Activated T-helper 2 cell treated with anti-CD3 and anti-CD28 coated beads, Interferon-gamma antibody, Interleukin-2, Interleukin-4, amounts not matched to agents 10 μg/mL and 5 μg/mL and 100 μg/mL, durations not matched to agents 14 hours and 24 hours and 36 hours (primary cell): ENCODE results near the gene MRAS. TPM values are rescaled to one million over a fixed set of nuclear protein-coding genes. Genes with fewer than 3 reads are reported as not detected.

Source experiments
- DNase-seq: peaks from one replicate; pipeline ENCODE4 v3.0.0; 2021; ENCODE audit warnings: low spot score
- H3K27ac Mint-ChIP-seq: one replicate; pipeline ENCODE4 v1.8.0; 2021; ENCODE audit warnings: mixed read lengths
- H3K27me3 Mint-ChIP-seq: one replicate; pipeline ENCODE4 v1.8.0; 2021; ENCODE audit warnings: low read depth, mixed read lengths
- H3K36me3 Mint-ChIP-seq: one replicate; pipeline ENCODE4 v1.8.0; 2021; ENCODE audit warnings: low read depth, mixed read lengths
- H3K4me1 Mint-ChIP-seq: one replicate; pipeline ENCODE4 v1.8.0; 2021; ENCODE audit warnings: low read depth, mixed read lengths
- H3K4me3 Mint-ChIP-seq: one replicate; pipeline ENCODE4 v1.8.0; 2021; ENCODE audit warnings: low read depth, mild to moderate bottlenecking, moderate library complexity, mixed read lengths
- H3K9me3 Mint-ChIP-seq: one replicate; pipeline ENCODE4 v1.8.0; 2021; ENCODE audit warnings: mixed read lengths
- intact Hi-C: fragments of 100-400 bp; cut with micrococcal nuclease; formaldehyde crosslinking; loops from one replicate; pipeline ENCODE4 v1.15.1; 2023
- total RNA-seq: library from RNA; stranded (reverse); gene quantifications from 2 replicates; pipeline ENCODE4 v1.2.3, GENCODE V29; 2022

The MRAS gene
- total RNA-seq, 1 donor from 2014 or later: not detected

GRCh38 chr3:138389841-138390581 lies 41.6 kb downstream of the MRAS start:
- Mint-ChIP-seq H3K36me3 (no peaks in the 10 kb centered on the region), H3K4me1 (no peaks in the 10 kb centered on the region), H3K4me3 (no peak overlapping the region), H3K9me3 (no peaks in the 10 kb centered on the region), H3K27ac (no peak overlapping the region), H3K27me3 (peaks cover 2% of the 10 kb centered on the region)
- intact Hi-C loops: no loop called here
- DNase-seq: no peak

GRCh38 chr3:138390582-138390932 lies 42.2 kb downstream of the MRAS start:
- Mint-ChIP-seq H3K27me3 (peaks cover 2% of the 10 kb centered on the region), H3K4me3 (no peak overlapping the region), H3K36me3 (no peaks in the 10 kb centered on the region), H3K4me1 (no peaks in the 10 kb centered on the region), H3K9me3 (no peaks in the 10 kb centered on the region), H3K27ac (no peak overlapping the region)
- no peak for DNase-seq
- intact Hi-C loops: no loop called here

- H3K4me3 Mint-ChIP-seq: no peak overlapping the region
- no peak for DNase-seq
- H3K27me3 Mint-ChIP-seq: peaks cover 2% of the 10 kb centered on the region
- intact Hi-C loops: no loop called here
- no peak overlapping the region for H3K27ac Mint-ChIP-seq
- no peaks in the 10 kb centered on the region for H3K4me1 Mint-ChIP-seq
- H3K9me3 Mint-ChIP-seq: no peaks in the 10 kb centered on the region
- no peaks in the 10 kb centered on the region for H3K36me3 Mint-ChIP-seq
These were observed 45.8 kb downstream of the MRAS start for GRCh38 chr3:138394156-138394555.

GRCh38 chr3:138394686-138395085 lies 46.3 kb downstream of the MRAS start:
- H3K27ac Mint-ChIP-seq: no peak overlapping the region
- H3K36me3 Mint-ChIP-seq: no peaks in the 10 kb centered on the region
- no peaks in the 10 kb centered on the region for H3K9me3 Mint-ChIP-seq
- H3K4me3 Mint-ChIP-seq: no peak overlapping the region
- peaks cover 2% of the 10 kb centered on the region for H3K27me3 Mint-ChIP-seq
- no peak for DNase-seq
- intact Hi-C loops: no loop called here
- H3K4me1 Mint-ChIP-seq: no peaks in the 10 kb centered on the region

- Mint-ChIP-seq H3K27ac (no peak overlapping the region), H3K36me3 (no peaks in the 10 kb centered on the region), H3K9me3 (no peaks in the 10 kb centered on the region), H3K4me3 (no peak overlapping the region), H3K4me1 (no peaks in the 10 kb centered on the region), H3K27me3 (peaks cover under 1% of the 10 kb centered on the region)
- DNase-seq: no peak
- intact Hi-C loops: no loop called here
These were observed 47.7 kb downstream of the MRAS start for GRCh38 chr3:138395865-138396751.

GRCh38 chr3:138396752-138397410 lies 48.5 kb downstream of the MRAS start:
- intact Hi-C loops: no loop called here
- no peak overlapping the region for H3K4me3 Mint-ChIP-seq
- H3K4me1 Mint-ChIP-seq: no peaks in the 10 kb centered on the region
- H3K27ac Mint-ChIP-seq: no peak overlapping the region
- H3K27me3 Mint-ChIP-seq: no peaks in the 10 kb centered on the region
- H3K9me3 Mint-ChIP-seq: no peaks in the 10 kb centered on the region
- DNase-seq: no peak
- no peaks in the 10 kb centered on the region for H3K36me3 Mint-ChIP-seq

- no peaks in the 10 kb centered on the region for H3K27me3 Mint-ChIP-seq
- no peaks in the 10 kb centered on the region for H3K36me3 Mint-ChIP-seq
- H3K27ac Mint-ChIP-seq: no peak overlapping the region
- no peak for DNase-seq
- no peaks in the 10 kb centered on the region for H3K4me1 Mint-ChIP-seq
- no peaks in the 10 kb centered on the region for H3K9me3 Mint-ChIP-seq
- intact Hi-C loops: no loop called here
- no peak overlapping the region for H3K4me3 Mint-ChIP-seq
These were observed 49.6 kb downstream of the MRAS start for GRCh38 chr3:138397983-138398382.

GRCh38 chr3:138398791-138399575 lies 50.6 kb downstream of the MRAS start:
- Mint-ChIP-seq H3K36me3 (no peaks in the 10 kb centered on the region), H3K27ac (no peak overlapping the region), H3K9me3 (no peaks in the 10 kb centered on the region), H3K4me3 (no peak overlapping the region), H3K27me3 (no peaks in the 10 kb centered on the region), H3K4me1 (no peaks in the 10 kb centered on the region)
- intact Hi-C loops: no loop called here
- no peak for DNase-seq

GRCh38 chr3:138399766-138400165 lies 51.4 kb downstream of the MRAS start:
- no peaks in the 10 kb centered on the region for H3K27me3 Mint-ChIP-seq
- intact Hi-C loops: no loop called here
- no peak overlapping the region for H3K27ac Mint-ChIP-seq
- H3K36me3 Mint-ChIP-seq: no peaks in the 10 kb centered on the region
- H3K4me1 Mint-ChIP-seq: no peaks in the 10 kb centered on the region
- no peak for DNase-seq
- no peak overlapping the region for H3K4me3 Mint-ChIP-seq
- no peaks in the 10 kb centered on the region for H3K9me3 Mint-ChIP-seq

- H3K4me3 Mint-ChIP-seq: no peak overlapping the region
These were observed 52.3 kb downstream of the MRAS start for GRCh38 chr3:138400651-138401070.

GRCh38 chr3:138401834-138402233 lies 53.5 kb downstream of the MRAS start:
- intact Hi-C loops: no loop called here
- H3K9me3 Mint-ChIP-seq: no peaks in the 10 kb centered on the region
- no peaks in the 10 kb centered on the region for H3K36me3 Mint-ChIP-seq
- no peak overlapping the region for H3K27ac Mint-ChIP-seq
- H3K27me3 Mint-ChIP-seq: peaks cover 4% of the 10 kb centered on the region
- H3K4me1 Mint-ChIP-seq: no peaks in the 10 kb centered on the region
- H3K4me3 Mint-ChIP-seq: no peak overlapping the region
- no peak for DNase-seq

More at GRCh38 chr3:138400651-138401070, 52.3 kb downstream of the MRAS start:
- no peak overlapping the region for H3K27ac Mint-ChIP-seq
- intact Hi-C loops: no loop called here
- no peaks in the 10 kb centered on the region for H3K9me3 Mint-ChIP-seq
- no peaks in the 10 kb centered on the region for H3K27me3 Mint-ChIP-seq
- no peaks in the 10 kb centered on the region for H3K36me3 Mint-ChIP-seq
- DNase-seq: no peak
- no peaks in the 10 kb centered on the region for H3K4me1 Mint-ChIP-seq

- intact Hi-C loops: no loop called here
- no peaks in the 10 kb centered on the region for H3K36me3 Mint-ChIP-seq
- H3K4me3 Mint-ChIP-seq: no peak overlapping the region
- H3K4me1 Mint-ChIP-seq: no peaks in the 10 kb centered on the region
- H3K27ac Mint-ChIP-seq: no peak overlapping the region
- DNase-seq: no peak
- H3K27me3 Mint-ChIP-seq: peaks cover 11% of the 10 kb centered on the region
- no peaks in the 10 kb centered on the region for H3K9me3 Mint-ChIP-seq
These were observed 55.7 kb downstream of the MRAS start for GRCh38 chr3:138404121-138404520.
